OCI-LY1 (cell line): Measurements from ENCODE around the gene RALGPS1.
A peak's percentile ranks its signal among the peaks of the same experiment; 100 is the strongest.

Experiments used
- H2AFZ ChIP-seq: fragments of 200-600 bp; sonication (generic), shearing (Covaris generic); 2 replicates; pipeline ENCODE4 v1.6.0; 2014; ENCODE audit warnings: antibody characterized with exemption, mild to moderate bottlenecking, low read length
- H3F3A ChIP-seq: fragments of 200-600 bp; sonication (generic), shearing (Covaris generic); 2 replicates; pipeline ENCODE4 v1.6.0; 2014; ENCODE audit warnings: mild to moderate bottlenecking, antibody characterized with exemption, low read length, moderate library complexity; ENCODE audit not compliant: insufficient read depth
- H3K27ac ChIP-seq: fragments of 200-600 bp; sonication (generic); 2 replicates; pipeline ENCODE4 v1.5.1; 2014; ENCODE audit warnings: low read length, mixed run types, mild to moderate bottlenecking, low read depth; ENCODE audit not compliant: poor library complexity, severe bottlenecking
- H3K27me3 ChIP-seq: fragments of 200-600 bp; sonication (generic); 2 replicates; pipeline ENCODE4 v1.6.0; 2014; ENCODE audit warnings: antibody characterized with exemption, mild to moderate bottlenecking, low read length, moderate library complexity; ENCODE audit not compliant: insufficient read depth
- H3K36me3 ChIP-seq: fragments of 200-600 bp; sonication (generic); 2 replicates; pipeline ENCODE4 v1.6.1; 2014; ENCODE audit warnings: mild to moderate bottlenecking, antibody characterized with exemption, low read length, moderate library complexity, mixed read lengths; ENCODE audit not compliant: insufficient read depth
- H3K4me1 ChIP-seq: fragments of 200-600 bp; sonication (generic); 2 replicates; pipeline ENCODE4 v1.5.1; 2014; ENCODE audit warnings: mild to moderate bottlenecking, low read length, moderate library complexity; ENCODE audit not compliant: insufficient read depth, severe bottlenecking
- H3K4me2 ChIP-seq: fragments of 200-600 bp; sonication (generic), shearing (Covaris generic); 2 replicates; pipeline ENCODE4 v1.6.1; 2014; ENCODE audit warnings: low read length
- H3K4me3 ChIP-seq: fragments of 200-600 bp; sonication (generic); 2 replicates; pipeline ENCODE4 v1.5.1; 2014; ENCODE audit warnings: low read length, low read depth, mild to moderate bottlenecking, mixed read lengths; ENCODE audit not compliant: poor library complexity, severe bottlenecking
- H3K79me2 ChIP-seq: fragments of 200-600 bp; shearing (Covaris generic); 2 replicates; pipeline ENCODE4 v1.6.1; 2016; ENCODE audit warnings: mixed run types, low read length, mixed read lengths; ENCODE audit not compliant: insufficient read depth
- H3K9ac ChIP-seq: fragments of 200-600 bp; sonication (generic), shearing (Covaris generic); 2 replicates; pipeline ENCODE4 v1.6.1; 2014; ENCODE audit warnings: mild to moderate bottlenecking, low read length, mixed read lengths
- H3K9me2 ChIP-seq: fragments of 200-600 bp; sonication (generic), shearing (Covaris generic); 2 replicates; pipeline ENCODE4 v1.6.1; 2014; ENCODE audit warnings: low read depth, mild to moderate bottlenecking, low read length, mixed read lengths
- H3K9me3 ChIP-seq: fragments of 200-600 bp; shearing (Covaris generic); 2 replicates; pipeline ENCODE4 v1.6.1; 2014; ENCODE audit warnings: low read length, mixed read lengths
- H4K20me1 ChIP-seq: fragments of 200-600 bp; sonication (generic), shearing (Covaris generic); 2 replicates; pipeline ENCODE4 v1.6.0; 2016; ENCODE audit warnings: mild to moderate bottlenecking, low read length; ENCODE audit not compliant: insufficient read depth
- EZH2 ChIP-seq: fragments of 200-600 bp; sonication (generic), shearing (Covaris generic); IDR thresholded peaks from 2 replicates; pipeline ENCODE4 v1.8.0; 2017; ENCODE audit warnings: borderline replicate concordance, mixed run types, mild to moderate bottlenecking, antibody characterized with exemption, low read length, moderate library complexity, mixed read lengths
- TF ChIP-seq, protein P1 (sequence below): fragments of 200-600 bp; sonication (generic), shearing (Covaris generic); IDR thresholded peaks from 2 replicates; pipeline ENCODE4 v1.5.1; 2017; ENCODE audit warnings: mild to moderate bottlenecking, antibody characterized with exemption, low read length, moderate library complexity, mixed read lengths

Gene RALGPS1

GRCh38 chr9:127165116-127165515 lies 250.5 kb downstream of the RALGPS1 start:
- H4K20me1 ChIP-seq: no peaks in the 10 kb centered on the region
- H3K4me1 ChIP-seq: peaks cover 21% of the 10 kb centered on the region
- H3K79me2 ChIP-seq: no peaks in the 10 kb centered on the region
- H3K9me2 ChIP-seq: no peaks in the 10 kb centered on the region
- no peak overlapping the region for H3K9ac ChIP-seq
- no peak overlapping the region for H3K4me2 ChIP-seq
- no peak overlapping the region for H3K27ac ChIP-seq
- TF ChIP-seq, protein P1, sequence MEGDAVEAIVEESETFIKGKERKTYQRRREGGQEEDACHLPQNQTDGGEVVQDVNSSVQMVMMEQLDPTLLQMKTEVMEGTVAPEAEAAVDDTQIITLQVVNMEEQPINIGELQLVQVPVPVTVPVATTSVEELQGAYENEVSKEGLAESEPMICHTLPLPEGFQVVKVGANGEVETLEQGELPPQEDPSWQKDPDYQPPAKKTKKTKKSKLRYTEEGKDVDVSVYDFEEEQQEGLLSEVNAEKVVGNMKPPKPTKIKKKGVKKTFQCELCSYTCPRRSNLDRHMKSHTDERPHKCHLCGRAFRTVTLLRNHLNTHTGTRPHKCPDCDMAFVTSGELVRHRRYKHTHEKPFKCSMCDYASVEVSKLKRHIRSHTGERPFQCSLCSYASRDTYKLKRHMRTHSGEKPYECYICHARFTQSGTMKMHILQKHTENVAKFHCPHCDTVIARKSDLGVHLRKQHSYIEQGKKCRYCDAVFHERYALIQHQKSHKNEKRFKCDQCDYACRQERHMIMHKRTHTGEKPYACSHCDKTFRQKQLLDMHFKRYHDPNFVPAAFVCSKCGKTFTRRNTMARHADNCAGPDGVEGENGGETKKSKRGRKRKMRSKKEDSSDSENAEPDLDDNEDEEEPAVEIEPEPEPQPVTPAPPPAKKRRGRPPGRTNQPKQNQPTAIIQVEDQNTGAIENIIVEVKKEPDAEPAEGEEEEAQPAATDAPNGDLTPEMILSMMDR: no peak
- H3F3A ChIP-seq: no peaks in the 10 kb centered on the region
- no peaks in the 10 kb centered on the region for H3K9me3 ChIP-seq
- H3K4me3 ChIP-seq: no peak overlapping the region
- no peaks in the 10 kb centered on the region for H3K27me3 ChIP-seq
- no peaks in the 10 kb centered on the region; the same call in 1 of the 2 replicates for H3K36me3 ChIP-seq
- H2AFZ ChIP-seq: no peak overlapping the region

GRCh38 chr9:127166111-127166510 lies 251.5 kb downstream of the RALGPS1 start:
- TF ChIP-seq, protein P1: no peak
- TF ChIP-seq EZH2: no peak
- Histone ChIP-seq H3K79me2 (no peaks in the 10 kb centered on the region), H3K9ac (no peak overlapping the region), H3K4me3 (no peak overlapping the region), H3F3A (no peaks in the 10 kb centered on the region), H4K20me1 (no peaks in the 10 kb centered on the region), H3K9me3 (no peaks in the 10 kb centered on the region), H3K27me3 (no peaks in the 10 kb centered on the region), H3K9me2 (no peaks in the 10 kb centered on the region), H3K27ac (peak overlapping the region; percentile 6), H3K36me3 (no peaks in the 10 kb centered on the region; the same call in 1 of the 2 replicates), H3K4me2 (peak overlapping the region; percentile 43; the same call in 1 of the 2 replicates), H3K4me1 (peaks cover 27% of the 10 kb centered on the region), H2AFZ (no peak overlapping the region)

DNA sequence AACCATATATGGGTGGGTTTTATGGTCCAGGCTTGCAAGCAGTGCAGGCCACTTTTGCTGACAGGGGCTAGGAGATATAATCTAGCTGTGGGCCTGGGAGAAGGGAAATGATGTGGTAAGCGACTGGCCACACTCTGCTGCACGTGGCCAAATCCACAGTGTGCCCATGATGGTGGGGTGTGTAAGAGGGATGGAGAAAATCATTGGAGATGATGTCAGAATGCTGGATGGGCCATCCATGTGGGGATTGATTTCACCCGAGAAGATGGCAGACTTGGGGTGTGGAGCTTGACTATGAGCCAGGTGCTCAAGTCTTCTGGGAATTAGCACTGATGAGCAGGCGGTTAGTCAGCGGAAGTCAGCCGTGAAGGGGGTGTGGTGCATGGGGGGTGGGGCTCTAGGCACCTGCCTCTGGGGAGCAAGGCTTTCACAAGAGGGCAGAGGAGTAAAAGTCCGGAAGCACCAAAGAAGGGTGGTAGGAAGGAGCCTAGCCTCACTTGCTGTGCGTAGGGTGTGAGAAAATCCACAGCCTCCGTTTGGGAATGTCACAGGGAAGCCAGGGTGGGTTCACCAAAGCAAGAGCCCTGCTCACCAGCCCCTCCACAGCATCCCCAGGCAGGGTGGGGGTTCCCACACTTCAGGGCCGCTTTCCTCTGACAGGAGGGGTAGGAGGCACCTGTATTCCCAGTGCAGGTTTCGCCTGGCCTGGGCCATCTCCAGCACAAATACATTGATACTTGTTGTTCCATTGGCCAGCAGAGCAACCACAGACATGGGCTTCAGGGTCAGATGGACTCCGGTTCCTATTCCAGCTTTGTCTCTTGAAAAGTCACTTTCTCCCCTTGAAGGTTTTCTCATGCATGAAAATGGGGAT lies 252.3 kb downstream of the RALGPS1 start:
- peak overlapping the region; percentile 43 for H3K4me2 ChIP-seq
- no peaks in the 10 kb centered on the region for H4K20me1 ChIP-seq
- H3K4me3 ChIP-seq: peak overlapping the region; percentile 16
- H3K36me3 ChIP-seq: no peaks in the 10 kb centered on the region; the same call in 1 of the 2 replicates
- no peaks in the 10 kb centered on the region for H3K9me2 ChIP-seq
- H3K9me3 ChIP-seq: no peaks in the 10 kb centered on the region
- TF ChIP-seq EZH2: no peak
- TF ChIP-seq, protein P1: no peak
- peaks cover 27% of the 10 kb centered on the region for H3K4me1 ChIP-seq
- H3F3A ChIP-seq: no peaks in the 10 kb centered on the region
- H3K27ac ChIP-seq: peak overlapping the region; percentile 6
- no peak overlapping the region; the same call in 1 of the 2 replicates for H3K9ac ChIP-seq
- H3K27me3 ChIP-seq: no peaks in the 10 kb centered on the region
- no peaks in the 10 kb centered on the region for H3K79me2 ChIP-seq
- H2AFZ ChIP-seq: no peak overlapping the region
